Adrenal gland (tissue), 5 donors: Measurements from ENCODE around the gene ALLC.

Experiments
- CTCF ChIP-seq, 6 experiments: fragments of 450-650 bp in 4 of 6; fragments of 200-600 bp in 2 of 6; sonication (generic) in 1 of 6; IDR thresholded peaks; 1 replicate in 5 of 6; 2 replicates in 1 of 6; pipeline versions ENCODE4 v1.5.1 to v1.8.0; 2016 to 2021; ENCODE audit warnings: antibody characterized with exemption in 6 of 6, mild to moderate bottlenecking in 2 of 6, moderate library complexity in 1 of 6
- POLR2A ChIP-seq, 2 donors: fragments of 450-650 bp; IDR thresholded peaks; one replicate each; pipeline ENCODE4 v1.6.1; 2017; ENCODE audit warnings: antibody characterized with exemption in 2 of 2, mild to moderate bottlenecking in 2 of 2, moderate library complexity in 1 of 2
- donor health status: DM: no; HTN: no; CAD: no.

- TF ChIP-seq CTCF (IDR thresholded peaks at IDR 0.05) (no peak), POLR2A (IDR thresholded peaks at IDR 0.05) (no peak)
Measured at GRCh38 chr2:3661149-3661660, 3.2 kb downstream of the ALLC start.
